Kidney epithelial cell (primary cell): ENCODE data around the gene TBCD. TPM values are rescaled to one million over a fixed set of nuclear protein-coding genes. Genes with fewer than 3 reads are reported as not detected.

Experiments
- DNase-seq: peaks from one replicate; pipeline ENCODE4 v3.0.0-alpha.2; 2010; ENCODE audit warnings: low read depth
- H3K27me3 ChIP-seq: 2 replicates; pipeline ENCODE4 v1.6.0; 2011; ENCODE audit warnings: low read length; ENCODE audit not compliant: control insufficient read depth, insufficient read depth
- H3K36me3 ChIP-seq: 2 replicates; pipeline ENCODE4 v1.5.1; 2011; ENCODE audit warnings: low read length; ENCODE audit not compliant: control insufficient read depth, insufficient read depth
- H3K4me3 ChIP-seq: 2 replicates; pipeline ENCODE4 v1.5.1; 2011; ENCODE audit warnings: low read depth, mild to moderate bottlenecking, control low read depth, low read length
- CTCF ChIP-seq: IDR thresholded peaks from 2 replicates; pipeline ENCODE4 v1.5.1; 2011; ENCODE audit warnings: mild to moderate bottlenecking, moderate library complexity, low read length, control low read depth, inconsistent platforms; ENCODE audit not compliant: insufficient read depth, poor library complexity, severe bottlenecking
- total RNA-seq: library from RNA; depleted of rRNA; stranded (reverse); fragments of >200 nt; gene quantifications from 2 replicates; pipeline ENCODE4 v1.2.3, GENCODE V29; 2015

The TBCD gene
- total RNA-seq, 1 donor from 2014 or later = 69.6 TPM

GRCh38 chr17:82932518-82933310 is 180.8 kb downstream of the TBCD start:
- Histone ChIP-seq H3K27me3 (no peaks in the 10 kb centered on the region), H3K4me3 (no peak overlapping the region), H3K36me3 (no peaks in the 10 kb centered on the region)
- DNase-seq = no peak
- no peak for TF ChIP-seq CTCF

- no peak for DNase-seq
- Histone ChIP-seq H3K36me3 (no peaks in the 10 kb centered on the region), H3K27me3 (no peaks in the 10 kb centered on the region), H3K4me3 (no peak overlapping the region)
- TF ChIP-seq CTCF = peak; percentile 1
These were observed 182.0 kb downstream of the TBCD start for GRCh38 chr17:82933911-82934310.

- no peak for DNase-seq
- no peak for TF ChIP-seq CTCF
- no peaks in the 10 kb centered on the region for H3K36me3 ChIP-seq
- no peaks in the 10 kb centered on the region for H3K27me3 ChIP-seq
- no peak overlapping the region for H3K4me3 ChIP-seq
These were observed 184.3 kb downstream of the TBCD start for GRCh38 chr17:82935966-82936767.

- no peak for DNase-seq
- H3K27me3 ChIP-seq = no peaks in the 10 kb centered on the region
- no peaks in the 10 kb centered on the region for H3K36me3 ChIP-seq
- TF ChIP-seq CTCF = no peak
- H3K4me3 ChIP-seq = no peak overlapping the region
These were observed 184.9 kb downstream of the TBCD start for GRCh38 chr17:82936768-82937171.

GRCh38 chr17:82937411-82938371 is 185.8 kb downstream of the TBCD start:
- no peak for DNase-seq
- Histone ChIP-seq H3K27me3 (no peaks in the 10 kb centered on the region), H3K4me3 (no peak overlapping the region), H3K36me3 (peaks cover 1% of the 10 kb centered on the region)
- no peak for TF ChIP-seq CTCF
